Activated naive CD8-positive, alpha-beta T cell treated with anti-CD3 and anti-CD28 coated beads for 36 hours (primary cell): ENCODE measurements around the gene CARNS1. TPM values are rescaled to one million over a fixed set of nuclear protein-coding genes. Genes with fewer than 3 reads are reported as not detected.
"Not testable (repeated sequence)": the region's sequence is repeated elsewhere in the genome, so short reads cannot be mapped to it uniquely, and the experiment has no call there.

ENCODE experiments used
- DNase-seq: peaks from one replicate; pipeline ENCODE4 v3.0.0; 2021
- H3K27ac Mint-ChIP-seq: one replicate; pipeline ENCODE4 v1.8.0; 2022; ENCODE audit warnings: mild to moderate bottlenecking, moderate library complexity, mixed read lengths
- H3K27me3 Mint-ChIP-seq: one replicate; pipeline ENCODE4 v1.8.0; 2022; ENCODE audit warnings: mild to moderate bottlenecking, mixed read lengths
- H3K36me3 Mint-ChIP-seq: one replicate; pipeline ENCODE4 v1.8.0; 2021; ENCODE audit warnings: mild to moderate bottlenecking, mixed read lengths
- H3K4me1 Mint-ChIP-seq: one replicate; pipeline ENCODE4 v1.8.0; 2021; ENCODE audit warnings: mixed read lengths
- H3K4me3 Mint-ChIP-seq: one replicate; pipeline ENCODE4 v1.8.0; 2022; ENCODE audit warnings: mild to moderate bottlenecking, moderate library complexity, mixed read lengths
- H3K9me3 Mint-ChIP-seq: one replicate; pipeline ENCODE4 v1.8.0; 2022; ENCODE audit warnings: mixed read lengths
- total RNA-seq, 2 experiments: library from RNA; stranded (reverse); gene quantifications; one replicate each; pipeline ENCODE4 v1.2.3, GENCODE V29; 2021

Gene CARNS1
- total RNA-seq, 2 experiments from 2014 or later = 3.1 to 3.7 TPM

DNA sequence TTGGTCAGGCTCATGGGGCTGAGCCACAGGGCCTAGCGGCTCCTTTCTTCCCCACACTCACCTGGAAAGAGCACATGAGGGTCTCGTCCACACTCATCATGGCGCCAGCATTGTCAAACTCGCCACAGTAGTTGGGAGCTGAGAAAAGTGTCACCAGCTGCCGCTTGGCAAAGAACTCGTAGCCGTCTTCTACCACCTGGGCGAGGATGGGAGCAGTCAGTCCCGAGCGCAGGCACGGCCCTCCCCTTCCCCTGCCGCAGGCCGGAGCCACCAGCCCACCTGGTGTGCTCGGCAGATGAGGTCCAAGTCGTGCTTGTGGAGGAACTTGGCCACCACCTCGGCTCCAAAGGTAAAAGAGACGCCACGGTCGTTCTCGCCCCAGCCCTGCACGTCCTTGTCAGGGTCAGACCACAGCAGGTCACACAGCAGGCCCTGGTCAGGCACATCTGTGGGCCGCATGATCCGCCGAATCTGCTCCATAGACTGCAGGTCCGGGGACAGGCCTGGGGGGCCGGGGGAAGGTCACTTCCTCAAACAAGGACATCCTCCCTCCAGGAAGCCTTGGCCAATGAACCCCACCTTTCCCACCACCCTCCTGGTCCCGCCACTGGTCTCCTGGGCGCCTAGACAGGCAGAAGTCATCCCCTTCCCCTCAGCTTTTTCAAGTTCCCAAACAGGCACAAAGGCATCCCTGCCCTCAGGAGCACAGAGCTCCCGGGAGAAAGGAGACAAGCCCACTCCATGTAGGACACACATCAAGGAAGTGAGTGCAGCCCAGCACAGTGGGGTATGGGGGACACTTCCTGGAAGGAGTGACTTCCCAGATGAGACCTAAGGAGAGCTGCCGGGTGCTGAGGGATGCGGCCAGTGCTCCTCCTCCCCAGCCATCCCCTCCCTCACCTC, 16.6 kb upstream of the CARNS1 start:
- Mint-ChIP-seq H3K4me3 (peak overlapping the region; percentile 52), H3K4me1 (peaks cover 45% of the 10 kb centered on the region), H3K9me3 (no peaks in the 10 kb centered on the region), H3K27ac (peak overlapping the region; percentile 60), H3K36me3 (peaks cover 29% of the 10 kb centered on the region), H3K27me3 (no peaks in the 10 kb centered on the region)
- no peak for DNase-seq

DNA sequence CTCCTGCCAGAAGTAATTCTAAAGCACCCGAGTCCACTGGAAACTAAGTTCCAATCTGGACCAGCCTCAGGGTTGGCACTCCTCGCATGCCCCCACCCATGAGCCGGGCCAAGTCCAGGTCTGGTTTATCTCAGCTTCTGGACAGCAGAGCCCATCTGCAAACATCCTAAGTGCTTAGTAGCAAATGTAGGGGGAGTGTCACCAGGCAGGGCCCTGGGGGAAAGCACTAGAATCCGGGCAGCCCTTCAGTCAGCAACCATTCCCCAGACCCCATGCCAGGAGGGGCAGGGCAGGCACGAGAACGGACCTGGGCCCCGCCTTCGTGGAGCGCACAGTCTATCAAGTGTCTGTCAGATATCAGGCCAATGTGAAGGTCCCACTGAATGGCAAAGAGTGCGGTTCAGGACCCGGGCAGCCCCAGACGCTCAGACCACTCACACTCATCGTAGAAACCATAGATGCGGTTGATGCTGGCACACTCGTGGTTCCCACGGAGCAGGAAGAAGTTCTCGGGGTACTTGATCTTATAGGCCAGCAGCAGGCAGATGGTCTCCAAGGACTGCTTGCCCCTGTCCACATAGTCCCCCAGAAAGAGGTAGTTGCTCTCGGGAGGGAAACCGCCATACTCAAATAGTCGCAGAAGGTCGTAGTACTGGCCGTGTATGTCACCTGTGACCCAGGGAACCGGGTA, 15.1 kb upstream of the CARNS1 start:
- no peak for DNase-seq

DNA sequence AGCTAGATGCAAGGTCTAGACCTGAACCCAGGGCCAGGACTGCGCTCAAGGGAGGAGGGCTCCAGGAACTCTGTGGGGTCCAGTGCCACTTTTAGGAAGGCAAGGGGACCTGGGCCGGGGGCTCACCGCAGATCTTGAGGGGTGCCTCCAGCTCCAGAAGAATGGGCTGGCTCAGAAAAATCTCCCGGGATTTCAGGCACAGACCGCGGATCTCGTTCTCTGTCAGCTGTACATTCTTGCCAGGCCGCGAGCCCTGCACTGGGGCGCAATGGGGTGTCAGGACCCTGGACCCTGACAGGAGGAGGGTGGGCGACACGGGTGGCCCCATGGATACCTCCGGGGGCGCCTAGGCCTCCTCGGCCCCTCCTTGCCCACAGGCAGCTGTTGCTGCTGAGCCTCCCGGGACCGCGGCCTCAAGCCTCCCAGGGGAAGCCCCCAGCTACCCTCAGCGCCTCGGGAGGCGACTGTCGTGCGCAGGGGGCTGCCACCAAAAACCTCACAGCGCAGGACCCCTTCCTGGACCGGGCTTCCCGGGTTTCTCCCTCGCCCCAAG, 14.5 kb upstream of the CARNS1 start:
- no peak for DNase-seq
- Mint-ChIP-seq H3K36me3 (peaks cover 39% of the 10 kb centered on the region), H3K9me3 (no peaks in the 10 kb centered on the region), H3K4me3 (peak overlapping the region; percentile 87), H3K4me1 (peaks cover 45% of the 10 kb centered on the region), H3K27me3 (no peaks in the 10 kb centered on the region), H3K27ac (peak overlapping the region; percentile 84)

More for the DNA sequence above, 15.1 kb upstream of the CARNS1 start:
- H3K27me3 Mint-ChIP-seq = no peaks in the 10 kb centered on the region
- H3K36me3 Mint-ChIP-seq = peaks cover 35% of the 10 kb centered on the region
- H3K9me3 Mint-ChIP-seq = no peaks in the 10 kb centered on the region
- H3K4me3 Mint-ChIP-seq = peak overlapping the region; percentile 87
- H3K27ac Mint-ChIP-seq = peak overlapping the region; percentile 84
- H3K4me1 Mint-ChIP-seq = peaks cover 45% of the 10 kb centered on the region

DNA sequence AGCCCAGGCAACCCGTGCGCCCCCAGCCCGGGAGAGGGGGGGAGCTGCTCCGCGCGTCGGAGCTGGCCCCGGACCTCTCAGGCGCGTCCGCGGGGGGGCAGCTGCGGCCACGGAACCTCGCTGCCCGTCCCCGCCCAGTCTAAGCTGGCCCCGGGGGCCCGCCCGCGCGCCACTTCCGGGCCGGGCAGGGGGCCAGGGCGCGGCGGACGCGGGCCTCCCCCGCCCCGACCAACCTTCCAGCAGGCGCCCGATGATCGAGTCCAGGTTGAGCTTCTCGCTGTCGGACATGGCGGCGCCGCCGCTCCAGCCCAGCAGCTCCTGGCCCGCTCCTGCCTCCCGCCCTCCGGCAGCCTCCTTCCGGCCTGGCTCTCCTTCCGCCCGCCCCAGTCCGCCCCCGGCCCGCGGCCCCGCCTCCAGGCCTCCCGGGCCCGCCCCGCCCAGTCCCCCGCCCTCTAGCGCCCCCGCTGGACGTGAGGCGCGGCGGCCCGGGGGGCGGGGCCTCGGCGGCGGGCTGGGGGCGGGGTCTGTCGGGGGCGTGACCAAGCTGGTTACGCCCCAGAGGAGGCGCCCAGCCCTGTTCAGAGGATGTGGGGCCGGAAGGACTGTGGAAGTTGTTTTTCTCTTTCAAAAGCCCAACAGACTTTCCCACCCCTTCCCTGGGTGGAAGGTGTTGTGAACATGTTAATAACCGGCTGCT, 13.8 kb upstream of the CARNS1 start, which contains the start of gene PPP1CA:
Gene PPP1CA (minus strand): TSS at position 364 of the 697 bp plus-strand sequence. CDS start 76 bp downstream, at position 288.
- peaks cover 44% of the 10 kb centered on the region for H3K36me3 Mint-ChIP-seq
- peak within 1 kb of the TSS; percentile 90 for H3K4me3 Mint-ChIP-seq
- no peaks in the 10 kb centered on the region for H3K9me3 Mint-ChIP-seq
- no peaks in the 10 kb centered on the region for H3K27me3 Mint-ChIP-seq
- H3K4me1 Mint-ChIP-seq = peaks cover 48% of the 10 kb centered on the region
- peak; percentile 93 for DNase-seq
- peak within 1 kb of the TSS; percentile 96 for H3K27ac Mint-ChIP-seq

DNA sequence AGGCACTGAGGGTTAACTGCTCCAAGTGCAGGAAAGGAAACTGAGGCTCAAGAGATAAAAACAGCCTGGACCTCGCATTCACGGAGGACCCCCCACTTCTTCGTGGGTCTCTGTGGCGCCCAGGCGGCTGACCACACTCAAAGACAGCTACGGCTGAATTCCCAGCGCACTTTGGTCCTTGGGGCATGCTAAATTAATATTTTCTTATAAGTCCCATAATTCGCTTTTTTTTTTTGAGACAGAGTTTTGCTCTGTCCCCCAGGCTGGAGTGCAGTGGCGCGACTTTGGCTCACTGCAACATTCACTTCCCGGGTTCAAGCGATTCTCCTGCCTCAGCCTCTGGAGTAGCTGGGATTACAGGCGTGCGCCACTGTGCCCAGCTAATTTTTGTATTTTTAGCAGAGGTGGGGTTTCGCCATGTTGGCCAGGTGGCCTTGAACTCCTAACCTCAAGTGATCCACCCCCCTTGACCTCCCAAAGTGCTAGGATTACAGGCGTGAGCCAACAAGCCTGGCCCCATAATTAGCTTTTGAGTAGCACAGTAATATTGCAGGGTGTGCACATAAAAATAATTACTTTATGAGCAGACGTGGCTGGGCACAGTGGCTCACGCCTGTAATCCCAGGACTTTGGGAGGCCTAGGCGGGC, 13.2 kb upstream of the CARNS1 start:
- Mint-ChIP-seq H3K4me1 (peaks cover 47% of the 10 kb centered on the region), H3K27ac (peak overlapping the region; percentile 96), H3K36me3 (peaks cover 46% of the 10 kb centered on the region)

DNA sequence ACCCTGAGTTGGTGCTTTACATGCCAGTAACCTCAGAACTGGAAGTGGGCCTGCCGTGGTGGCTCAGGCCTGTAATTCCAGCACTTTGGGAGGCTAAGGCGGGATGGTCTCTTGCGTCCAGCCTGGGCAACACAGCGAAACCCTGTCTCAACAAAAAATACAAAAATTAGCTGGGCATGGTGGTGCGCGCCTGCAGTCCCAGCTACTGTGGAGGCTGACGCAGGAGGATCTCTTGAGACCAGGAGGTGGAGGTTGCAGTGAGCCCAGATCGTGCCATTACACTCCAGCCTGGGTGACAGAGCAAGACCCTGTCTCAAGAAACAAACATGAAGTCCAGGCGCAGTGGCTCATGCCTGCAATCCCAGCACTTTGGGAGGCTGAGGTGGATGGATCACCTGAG, 12.4 kb upstream of the CARNS1 start:
- DNase-seq, H3K27me3 Mint-ChIP-seq, H3K9me3 Mint-ChIP-seq: not testable (repeated sequence)
- Mint-ChIP-seq H3K4me1 (peaks cover 49% of the 10 kb centered on the region), H3K36me3 (peaks cover 45% of the 10 kb centered on the region), H3K27ac (peak overlapping the region; percentile 96), H3K4me3 (peak overlapping the region; percentile 90)

More for the DNA sequence above, 13.2 kb upstream of the CARNS1 start:
- peak overlapping the region; percentile 90 for H3K4me3 Mint-ChIP-seq
- not testable (repeated sequence) for H3K9me3 Mint-ChIP-seq, H3K27me3 Mint-ChIP-seq, DNase-seq

DNA sequence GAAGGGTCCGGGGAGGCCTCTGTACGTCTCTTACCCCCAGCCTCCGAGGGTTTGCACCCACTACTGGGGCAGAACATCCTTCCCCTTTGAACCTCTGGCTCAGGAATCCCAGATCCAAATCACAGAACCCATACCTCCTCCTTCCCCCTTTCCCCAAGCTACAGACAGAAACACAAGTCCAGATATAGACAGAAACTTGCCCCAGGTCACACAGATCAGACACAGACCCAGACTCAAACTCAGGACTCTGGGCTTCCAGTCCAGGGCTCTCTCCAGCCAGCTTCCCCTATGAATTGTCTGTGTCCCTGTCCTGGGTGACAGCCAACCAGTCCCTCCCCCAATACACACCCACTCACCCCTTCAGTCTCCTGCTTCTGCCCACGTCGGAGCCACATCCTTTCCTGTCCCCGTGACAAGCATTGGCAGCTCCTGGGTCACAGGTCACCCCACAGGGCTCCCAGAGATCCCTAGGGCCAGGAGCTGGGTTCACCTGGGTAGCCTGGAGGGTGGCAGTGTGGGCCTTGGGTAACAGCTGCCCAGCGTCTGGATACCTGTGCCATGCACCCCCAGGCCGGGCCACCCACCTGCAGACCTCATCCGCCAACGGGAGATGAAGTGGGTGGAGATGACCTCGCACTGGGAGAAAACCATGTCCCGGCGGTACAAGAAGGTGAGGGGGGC, 10.8 kb upstream of the CARNS1 start:
- Mint-ChIP-seq H3K4me3 (peak overlapping the region; percentile 90), H3K36me3 (peaks cover 45% of the 10 kb centered on the region), H3K9me3 (no peaks in the 10 kb centered on the region), H3K27me3 (no peaks in the 10 kb centered on the region), H3K4me1 (peaks cover 50% of the 10 kb centered on the region), H3K27ac (peak overlapping the region; percentile 96)
- peak; percentile 57 for DNase-seq

DNA sequence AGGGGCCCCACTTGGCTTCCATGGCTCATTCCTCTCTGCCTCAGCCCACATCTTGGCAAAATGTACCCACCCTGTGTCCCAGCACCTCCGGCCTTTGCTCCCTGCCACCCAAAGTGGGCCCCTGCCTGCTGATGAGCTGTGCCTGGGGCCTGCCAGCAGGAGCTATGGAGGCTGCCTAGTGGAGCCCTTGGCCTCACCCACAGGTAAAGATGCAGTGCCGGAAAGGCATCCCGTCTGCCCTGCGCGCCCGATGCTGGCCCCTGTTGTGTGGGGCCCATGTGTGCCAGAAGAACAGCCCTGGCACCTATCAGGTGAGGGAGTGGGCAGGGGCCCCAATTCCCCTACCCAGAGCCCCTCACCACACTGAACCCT, 10.3 kb upstream of the CARNS1 start:
- H3K9me3 Mint-ChIP-seq = no peaks in the 10 kb centered on the region
- peaks cover 46% of the 10 kb centered on the region for H3K36me3 Mint-ChIP-seq
- no peaks in the 10 kb centered on the region for H3K27me3 Mint-ChIP-seq
- H3K4me1 Mint-ChIP-seq = peaks cover 54% of the 10 kb centered on the region
- DNase-seq = peak; percentile 52
- H3K4me3 Mint-ChIP-seq = peak overlapping the region; percentile 90
- peak overlapping the region; percentile 96 for H3K27ac Mint-ChIP-seq

DNA sequence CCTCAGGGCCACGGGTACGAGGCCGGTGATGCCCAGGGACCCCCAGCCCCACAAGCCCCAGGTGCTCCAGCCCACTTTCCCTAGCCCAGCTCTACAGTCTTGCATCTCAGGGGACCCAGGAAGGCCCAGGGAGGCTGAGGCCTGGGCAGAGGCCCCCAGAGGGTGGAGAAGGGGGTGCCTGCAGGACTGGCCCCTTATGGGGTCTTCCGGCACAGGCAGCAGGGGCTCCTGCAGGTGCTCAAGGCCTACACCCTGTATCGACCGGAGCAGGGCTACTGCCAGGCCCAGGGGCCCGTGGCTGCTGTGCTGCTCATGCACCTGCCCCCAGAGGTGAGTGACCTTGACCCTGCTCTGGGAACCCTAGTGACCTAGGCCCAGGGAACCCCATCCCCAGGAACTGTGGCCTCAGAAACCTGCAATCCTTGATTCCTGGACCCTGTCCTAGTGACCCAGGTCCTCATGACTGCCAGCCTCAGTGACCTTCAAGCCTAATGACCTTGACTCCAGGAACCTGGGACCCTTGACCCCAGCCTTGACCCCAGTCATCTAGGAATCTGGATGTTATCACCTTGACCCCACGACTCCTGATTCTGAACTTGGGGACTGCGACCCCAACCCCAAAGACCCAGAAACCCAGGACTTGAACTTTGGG, 9.7 kb upstream of the CARNS1 start:
- H3K27ac Mint-ChIP-seq = peak overlapping the region; percentile 96
- peak overlapping the region; percentile 90 for H3K4me3 Mint-ChIP-seq
- peaks cover 53% of the 10 kb centered on the region for H3K4me1 Mint-ChIP-seq
- DNase-seq = no peak
- no peaks in the 10 kb centered on the region for H3K9me3 Mint-ChIP-seq
- H3K36me3 Mint-ChIP-seq = peaks cover 42% of the 10 kb centered on the region
- no peaks in the 10 kb centered on the region for H3K27me3 Mint-ChIP-seq

DNA sequence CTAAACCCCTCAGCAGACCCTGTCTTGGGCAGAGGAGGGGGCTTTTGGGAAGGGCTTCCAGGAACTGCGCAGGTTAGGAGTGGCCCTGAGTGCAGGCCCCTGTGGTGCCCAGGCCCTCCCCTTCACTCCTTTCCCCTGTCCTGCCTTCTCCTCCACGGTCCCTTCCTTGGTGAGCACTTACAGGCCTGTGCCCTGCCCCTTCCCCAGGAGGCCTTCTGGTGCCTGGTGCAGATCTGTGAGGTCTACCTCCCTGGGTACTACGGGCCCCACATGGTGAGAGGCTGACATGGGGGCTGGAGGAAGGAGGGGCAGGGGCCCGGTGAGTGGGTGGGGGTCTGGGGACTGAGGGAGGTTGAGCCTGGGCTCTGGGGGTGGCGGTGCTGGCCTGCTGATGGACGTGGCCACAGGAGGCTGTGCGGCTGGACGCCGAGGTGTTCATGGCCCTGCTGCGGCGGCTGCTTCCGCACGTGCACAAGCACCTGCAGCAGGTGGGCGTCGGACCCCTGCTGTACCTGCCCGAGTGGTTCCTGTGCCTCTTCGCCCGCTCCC, 9.0 kb upstream of the CARNS1 start:
- Mint-ChIP-seq H3K36me3 (peaks cover 41% of the 10 kb centered on the region), H3K4me1 (peaks cover 58% of the 10 kb centered on the region), H3K9me3 (no peaks in the 10 kb centered on the region), H3K4me3 (peak overlapping the region; percentile 90), H3K27ac (peak overlapping the region; percentile 96), H3K27me3 (no peaks in the 10 kb centered on the region)
- no peak for DNase-seq

DNA sequence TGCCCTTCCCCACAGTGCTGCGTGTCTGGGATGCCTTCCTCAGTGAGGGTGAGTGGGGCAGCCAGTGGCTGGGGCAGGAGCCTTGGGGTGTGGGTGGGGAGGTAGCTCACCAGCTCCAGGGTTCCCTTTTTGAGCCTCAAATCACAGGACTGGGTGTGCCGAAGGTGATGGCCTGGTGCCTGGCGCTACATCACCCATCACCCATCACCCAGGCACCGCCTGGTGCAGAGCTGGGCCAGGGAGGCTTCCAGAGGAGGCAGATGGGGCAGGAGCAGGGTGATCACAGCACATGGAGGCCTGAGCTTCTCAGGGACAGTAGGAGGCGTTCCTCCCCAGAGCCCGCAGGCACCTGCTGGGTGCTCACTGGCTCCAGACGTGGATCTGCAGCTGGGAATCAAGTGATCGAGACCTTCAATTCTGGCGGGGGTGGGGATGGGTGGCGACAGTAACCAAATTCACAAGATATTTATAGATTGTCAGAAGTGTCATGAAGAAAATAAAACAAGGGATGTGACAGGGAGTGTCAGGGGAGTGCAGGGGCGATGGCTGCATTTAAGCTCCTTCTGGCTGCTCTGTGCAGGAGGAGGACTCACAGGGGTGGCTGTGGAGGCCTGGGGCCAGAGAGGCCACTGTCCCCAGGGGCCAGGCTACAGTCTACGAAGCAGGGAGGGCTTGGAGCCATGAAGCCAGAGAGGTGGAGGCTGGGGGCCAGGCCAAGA, 8.3 kb upstream of the CARNS1 start:
- H3K9me3 Mint-ChIP-seq = no peaks in the 10 kb centered on the region
- DNase-seq = no peak
- H3K36me3 Mint-ChIP-seq = peaks cover 41% of the 10 kb centered on the region
- H3K27me3 Mint-ChIP-seq = no peaks in the 10 kb centered on the region
- H3K4me3 Mint-ChIP-seq = peak overlapping the region; percentile 90
- H3K4me1 Mint-ChIP-seq = peaks cover 65% of the 10 kb centered on the region
- peak overlapping the region; percentile 96 for H3K27ac Mint-ChIP-seq

DNA sequence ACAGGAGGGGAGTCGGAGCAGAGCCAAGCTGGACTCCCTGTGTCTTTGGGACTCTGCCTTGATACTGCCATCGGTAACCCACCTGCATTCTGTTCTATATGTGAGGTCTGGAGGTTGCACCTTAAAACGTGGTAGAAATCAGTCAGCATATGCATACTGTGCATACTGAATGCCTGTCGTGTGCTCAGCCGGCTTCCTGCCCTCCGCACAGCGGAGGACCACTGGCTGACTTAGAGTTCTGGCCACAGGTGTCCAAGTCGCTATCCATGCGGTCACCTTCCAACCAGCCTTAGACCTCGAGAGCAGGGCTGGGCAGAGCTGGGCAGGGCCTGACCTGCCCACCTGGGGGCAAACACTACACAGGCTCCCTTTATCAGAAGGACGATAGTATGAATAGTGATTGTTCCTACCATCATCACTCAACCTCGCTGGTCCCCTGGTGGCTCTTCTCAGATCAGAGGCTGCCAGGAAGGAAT, 7.8 kb upstream of the CARNS1 start:
- Mint-ChIP-seq H3K4me1 (peaks cover 67% of the 10 kb centered on the region), H3K4me3 (peak overlapping the region; percentile 90), H3K27me3 (no peaks in the 10 kb centered on the region), H3K36me3 (peaks cover 41% of the 10 kb centered on the region), H3K27ac (peak overlapping the region; percentile 96), H3K9me3 (no peaks in the 10 kb centered on the region)
- DNase-seq = no peak
